H9 (cell line): ENCODE measurements around the gene SMARCD3. TPM values are rescaled to one million over a fixed set of nuclear protein-coding genes. Genes with fewer than 3 reads are reported as not detected.

Experiments used
- DNase-seq: peaks from one replicate; pipeline ENCODE4 v3.0.0-alpha.2; 2017
- H2AFZ ChIP-seq: one replicate; pipeline ENCODE4 v1.6.1; 2013; ENCODE audit warnings: mild to moderate bottlenecking, low read length, control low read depth, moderate library complexity
- H2AK5ac ChIP-seq: 2 replicates; pipeline ENCODE4 v1.6.1; 2013; ENCODE audit warnings: low read length, control low read depth, mixed read lengths; ENCODE audit not compliant: insufficient read length
- H2BK120ac ChIP-seq: one replicate; pipeline ENCODE4 v1.6.1; 2013; ENCODE audit warnings: low read depth, mild to moderate bottlenecking, low read length, control low read depth, inconsistent platforms; ENCODE audit not compliant: poor library complexity, severe bottlenecking
- H2BK12ac ChIP-seq: 2 replicates; pipeline ENCODE4 v1.6.1; 2013; ENCODE audit warnings: low read length, control low read depth, mixed read lengths, low read depth; ENCODE audit not compliant: insufficient read length
- H2BK15ac ChIP-seq: 2 replicates; pipeline ENCODE4 v1.6.1; 2013; ENCODE audit warnings: low read depth, low read length, control low read depth
- H2BK20ac ChIP-seq: one replicate; pipeline ENCODE4 v1.6.1; 2013; ENCODE audit warnings: low read depth, mild to moderate bottlenecking, low read length, control low read depth, inconsistent platforms; ENCODE audit not compliant: poor library complexity, severe bottlenecking
- H2BK5ac ChIP-seq: 2 replicates; pipeline ENCODE4 v1.6.1; 2013; ENCODE audit warnings: low read length, control low read depth, mixed read lengths; ENCODE audit not compliant: insufficient read length
- H3K14ac ChIP-seq: 2 replicates; pipeline ENCODE4 v1.6.1; 2013; ENCODE audit warnings: low read length, control low read depth; ENCODE audit not compliant: insufficient read depth
- H3K18ac ChIP-seq: 2 replicates; pipeline ENCODE4 v1.6.1; 2013; ENCODE audit warnings: low read depth, mild to moderate bottlenecking, mixed read lengths, low read length, control low read depth; ENCODE audit not compliant: insufficient read length
- H3K23ac ChIP-seq: 2 replicates; pipeline ENCODE4 v1.6.1; 2013; ENCODE audit warnings: low read length, control low read depth, mixed read lengths, low read depth; ENCODE audit not compliant: insufficient read length
- H3K23me2 ChIP-seq: 2 replicates; pipeline ENCODE4 v1.6.1; 2013; ENCODE audit warnings: low read depth, mild to moderate bottlenecking, mixed read lengths, low read length, control low read depth; ENCODE audit not compliant: insufficient read length, poor library complexity, severe bottlenecking
- H3K27ac ChIP-seq: 2 replicates; pipeline ENCODE4 v1.5.1; 2013; ENCODE audit warnings: low read length, control low read depth, mixed read lengths, low read depth; ENCODE audit not compliant: insufficient read length
- H3K27me3 ChIP-seq: 2 replicates; pipeline ENCODE4 v1.6.1; 2013; ENCODE audit warnings: low read length, control low read depth, inconsistent platforms; ENCODE audit not compliant: insufficient read depth
- H3K4ac ChIP-seq: 2 replicates; pipeline ENCODE4 v1.6.1; 2013; ENCODE audit warnings: low read depth, mild to moderate bottlenecking, control low read depth, inconsistent platforms, low read length, moderate library complexity
- H3K4me1 ChIP-seq: 2 replicates; pipeline ENCODE4 v1.6.1; 2013; ENCODE audit warnings: low read length, control low read depth, inconsistent platforms; ENCODE audit not compliant: insufficient read depth
- H3K4me2 ChIP-seq: 2 replicates; pipeline ENCODE4 v1.6.1; 2013; ENCODE audit warnings: low read length, control low read depth, mixed read lengths; ENCODE audit not compliant: insufficient read length, insufficient read depth
- H3K56ac ChIP-seq: 2 replicates; pipeline ENCODE4 v1.6.1; 2013; ENCODE audit warnings: low read depth, mild to moderate bottlenecking, mixed read lengths, low read length, control low read depth; ENCODE audit not compliant: insufficient read length
- H3K79me1 ChIP-seq: 2 replicates; pipeline ENCODE4 v1.6.1; 2013; ENCODE audit warnings: low read depth, mild to moderate bottlenecking, moderate library complexity, low read length, control low read depth, inconsistent platforms; ENCODE audit not compliant: insufficient read depth, poor library complexity, severe bottlenecking
- H3K79me2 ChIP-seq: 2 replicates; pipeline ENCODE4 v1.6.1; 2013; ENCODE audit warnings: low read length, control low read depth, inconsistent platforms; ENCODE audit not compliant: insufficient read depth
- H3K9ac ChIP-seq: 2 replicates; pipeline ENCODE4 v1.6.1; 2013; ENCODE audit warnings: low read length, control low read depth, mixed read lengths; ENCODE audit not compliant: insufficient read length; ENCODE audit errors: extremely low read depth
- H3K9me3 ChIP-seq: one replicate; pipeline ENCODE4 v1.6.1; 2013; ENCODE audit warnings: low read depth, low read length, inconsistent platforms; ENCODE audit not compliant: control insufficient read depth
- H3T11ph ChIP-seq: one replicate; pipeline ENCODE4 v1.6.1; 2013; ENCODE audit warnings: mild to moderate bottlenecking, low read length, control low read depth, inconsistent platforms
- H4K20me1 ChIP-seq: one replicate; pipeline ENCODE4 v1.6.1; 2013; ENCODE audit not compliant: control insufficient read depth, insufficient read length, insufficient read depth
- H4K5ac ChIP-seq: 2 replicates; pipeline ENCODE4 v1.6.1; 2013; ENCODE audit warnings: low read depth, mild to moderate bottlenecking, mixed read lengths, low read length, control low read depth; ENCODE audit not compliant: insufficient read length
- H4K8ac ChIP-seq: replicated peaks from 2 replicates; pipeline ENCODE4 v1.6.1; 2013; ENCODE audit warnings: low read length, control low read depth, mixed read lengths, low read depth; ENCODE audit not compliant: insufficient read length
- H4K91ac ChIP-seq: 2 replicates; pipeline ENCODE4 v1.6.1; 2013; ENCODE audit warnings: low read depth, mild to moderate bottlenecking, moderate library complexity, mixed read lengths, low read length, control low read depth; ENCODE audit not compliant: insufficient read length
- H3K27ac Mint-ChIP-seq, 3 experiments: 2 replicates in 2 of 3; 3 replicates in 1 of 3; pipeline ENCODE4 v1.8.0; 2020 to 2021; ENCODE audit warnings: mixed read lengths in 3 of 3, mild to moderate bottlenecking in 1 of 3, moderate library complexity in 1 of 3
- H3K27me3 Mint-ChIP-seq: 2 replicates; pipeline ENCODE4 v1.8.0; 2021; ENCODE audit warnings: low read depth, mild to moderate bottlenecking, moderate library complexity, mixed read lengths
- H3K36me3 Mint-ChIP-seq, 3 experiments: 2 replicates in 2 of 3; 3 replicates in 1 of 3; pipeline ENCODE4 v1.8.0; 2020 to 2021; ENCODE audit warnings: low read depth in 3 of 3, mixed read lengths in 3 of 3; ENCODE audit not compliant: insufficient read depth in 1 of 3
- H3K4me1 Mint-ChIP-seq, 2 experiments: 2 replicates each; pipeline ENCODE4 v1.8.0; 2020; ENCODE audit warnings: mixed read lengths in 2 of 2
- H3K4me3 Mint-ChIP-seq, 2 experiments: 2 replicates in 1 of 2; 3 replicates in 1 of 2; pipeline ENCODE4 v1.8.0; 2020 to 2021; ENCODE audit warnings: mild to moderate bottlenecking in 2 of 2, mixed read lengths in 2 of 2, moderate library complexity in 1 of 2
- H3K9me3 Mint-ChIP-seq, 2 experiments: 2 replicates in 1 of 2; 3 replicates in 1 of 2; pipeline ENCODE4 v1.8.0; 2020; ENCODE audit warnings: mild to moderate bottlenecking in 2 of 2, mixed read lengths in 2 of 2, moderate library complexity in 1 of 2
- WGBS: extraction: QIAGEN DNeasy Blood & Tissue Kit; methylation state at CpG from one replicate; pipeline ENCODE4 v1.1.7; 2013; ENCODE audit warnings: missing lambda C conversion rate, low lambda C conversion rate, mixed read lengths; ENCODE audit not compliant: insufficient read length; ENCODE audit errors: extremely low coverage; 5-methylcytosine and 5-hydroxymethylcytosine counted together
- total RNA-seq: library from RNA; stranded (reverse); gene quantifications from 2 replicates; pipeline ENCODE4 v1.2.1, GENCODE V29; 2021
- TF ChIP-seq, protein P1 (sequence below): fragments of 200-600 bp; sonication (generic); conservative IDR thresholded peaks from 3 replicates; pipeline ENCODE4 v1.8.0; 2021; ENCODE audit warnings: antibody characterized with exemption, mild to moderate bottlenecking

Gene SMARCD3
- total RNA-seq, 1 experiment from 2014 or later = 5.0 TPM

DNA sequence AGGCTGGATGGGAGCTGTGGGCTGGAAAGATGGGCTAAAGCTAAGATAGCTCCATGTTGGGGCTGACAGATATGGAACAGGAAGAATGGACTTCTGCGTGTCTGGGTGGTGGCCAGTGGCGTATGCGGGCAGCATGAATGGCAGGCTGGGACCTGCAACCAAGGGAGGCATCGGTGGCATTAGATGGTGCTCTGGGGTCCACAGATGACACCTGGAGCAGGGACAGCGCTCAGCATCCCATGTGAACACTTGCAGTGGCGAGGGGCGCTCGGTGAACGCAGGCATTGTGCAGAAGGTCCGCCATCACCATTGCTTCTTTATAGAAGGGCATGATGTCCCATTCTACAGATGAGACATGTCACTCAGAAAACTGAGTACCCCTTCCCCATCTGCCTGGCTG is 21.0 kb upstream of the SMARCD3 start:
- DNase-seq = no peak
- no peaks in the 10 kb centered on the region for H3K23me2 ChIP-seq
- WGBS = no CpG with 5 or more reads among the region's 10 CpGs
- no peak overlapping the region for H2BK12ac ChIP-seq
- no peak overlapping the region for H3K23ac ChIP-seq
- H3K79me2 ChIP-seq = no peaks in the 10 kb centered on the region
- no peak overlapping the region for H3T11ph ChIP-seq
- no peak overlapping the region for H3K27ac ChIP-seq
- no peaks in the 10 kb centered on the region for H3K4me1 ChIP-seq
- no peak overlapping the region for H2BK15ac ChIP-seq
- Mint-ChIP-seq H3K4me3 (no peak overlapping the region), H3K27ac (no peak overlapping the region), H3K36me3 (no peaks in the 10 kb centered on the region; a peak in 1 of 7 replicates), H3K4me1 (no peaks in the 10 kb centered on the region), H3K9me3 (no peaks in the 10 kb centered on the region; a peak in 1 of 5 replicates), H3K27me3 (peaks cover 38% of the 10 kb centered on the region)
- no peaks in the 10 kb centered on the region for H3K9me3 ChIP-seq
- H3K27me3 ChIP-seq = no peaks in the 10 kb centered on the region
- H2AK5ac ChIP-seq = no peak overlapping the region
- H2AFZ ChIP-seq = no peak overlapping the region
- H3K4me2 ChIP-seq = no peak overlapping the region
- no peak overlapping the region for H4K91ac ChIP-seq
- no peak overlapping the region for H4K8ac ChIP-seq
- TF ChIP-seq, protein P1, sequence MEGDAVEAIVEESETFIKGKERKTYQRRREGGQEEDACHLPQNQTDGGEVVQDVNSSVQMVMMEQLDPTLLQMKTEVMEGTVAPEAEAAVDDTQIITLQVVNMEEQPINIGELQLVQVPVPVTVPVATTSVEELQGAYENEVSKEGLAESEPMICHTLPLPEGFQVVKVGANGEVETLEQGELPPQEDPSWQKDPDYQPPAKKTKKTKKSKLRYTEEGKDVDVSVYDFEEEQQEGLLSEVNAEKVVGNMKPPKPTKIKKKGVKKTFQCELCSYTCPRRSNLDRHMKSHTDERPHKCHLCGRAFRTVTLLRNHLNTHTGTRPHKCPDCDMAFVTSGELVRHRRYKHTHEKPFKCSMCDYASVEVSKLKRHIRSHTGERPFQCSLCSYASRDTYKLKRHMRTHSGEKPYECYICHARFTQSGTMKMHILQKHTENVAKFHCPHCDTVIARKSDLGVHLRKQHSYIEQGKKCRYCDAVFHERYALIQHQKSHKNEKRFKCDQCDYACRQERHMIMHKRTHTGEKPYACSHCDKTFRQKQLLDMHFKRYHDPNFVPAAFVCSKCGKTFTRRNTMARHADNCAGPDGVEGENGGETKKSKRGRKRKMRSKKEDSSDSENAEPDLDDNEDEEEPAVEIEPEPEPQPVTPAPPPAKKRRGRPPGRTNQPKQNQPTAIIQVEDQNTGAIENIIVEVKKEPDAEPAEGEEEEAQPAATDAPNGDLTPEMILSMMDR = no peak
- H2BK120ac ChIP-seq = no peak overlapping the region
- H3K56ac ChIP-seq = no peak overlapping the region
- H2BK5ac ChIP-seq = no peak overlapping the region
- H4K20me1 ChIP-seq = no peaks in the 10 kb centered on the region
- no peak overlapping the region for H3K14ac ChIP-seq
- no peaks in the 10 kb centered on the region for H3K79me1 ChIP-seq
- no peak overlapping the region for H4K5ac ChIP-seq
- H3K4ac ChIP-seq = no peak overlapping the region
- no peak overlapping the region for H3K18ac ChIP-seq
- H2BK20ac ChIP-seq = no peak overlapping the region
- H3K9ac ChIP-seq = no peak overlapping the region
